Erythroblast (primary cell): ENCODE measurements around the gene TBX15.

Experiments
- GATA1 ChIP-seq: IDR thresholded peaks from 2 replicates; pipeline ENCODE4 v1.6.1; 2011; ENCODE audit warnings: low read depth, mild to moderate bottlenecking, control low read depth, low read length, moderate library complexity
- POLR2A ChIP-seq: IDR thresholded peaks from 2 replicates; pipeline ENCODE4 v1.6.1; 2011; ENCODE audit warnings: mild to moderate bottlenecking, low read length

DNA sequence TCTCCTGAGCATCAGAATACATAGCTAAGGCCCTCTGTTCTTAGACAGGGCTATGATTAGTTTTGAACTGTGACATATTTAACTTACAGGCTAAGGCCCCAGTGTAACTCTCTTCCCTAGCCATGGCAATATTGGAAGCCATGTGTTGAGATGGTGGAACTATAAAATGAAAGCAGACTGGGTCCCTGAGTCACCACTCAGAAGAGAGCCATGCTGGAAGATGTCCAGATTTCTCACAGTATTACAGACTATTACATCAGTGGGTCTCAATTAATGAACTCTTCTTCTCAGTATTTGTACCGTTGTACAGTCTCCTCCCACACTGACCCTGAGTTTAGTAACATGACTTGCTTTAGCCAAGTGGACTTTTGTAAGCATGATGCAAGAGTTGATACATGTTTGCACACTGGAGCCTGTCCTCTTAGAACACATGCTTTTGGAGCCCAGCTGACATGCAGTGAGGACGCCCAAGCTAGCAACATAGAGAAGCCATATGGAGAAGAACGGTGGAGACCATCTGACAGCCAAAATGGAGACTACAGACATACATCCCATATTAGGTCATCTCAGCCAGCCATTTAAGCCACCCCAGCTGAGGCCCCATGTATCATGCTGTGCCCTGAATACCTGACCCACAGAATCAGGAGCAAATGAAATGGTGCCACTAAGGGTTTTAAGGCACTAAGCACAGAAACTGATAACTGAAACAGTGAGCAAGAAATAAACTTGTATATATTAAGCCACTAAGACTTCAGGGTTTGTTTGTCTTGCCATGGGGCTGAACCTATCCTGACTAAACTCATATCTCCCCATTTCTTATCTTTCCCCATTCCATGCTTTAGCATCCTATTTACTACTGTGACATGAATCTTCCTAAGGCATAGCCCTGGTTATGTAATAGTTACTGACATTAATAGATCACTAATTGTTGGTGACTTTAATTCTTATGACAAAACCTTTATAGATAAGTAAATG lies 24.4 kb downstream of the TBX15 start:
- no peak for TF ChIP-seq POLR2A
- no peak for TF ChIP-seq GATA1
